Fibroblast of peridontal ligament (primary cell): ENCODE data around the gene TSSK2.
A peak's percentile ranks its signal among the peaks of the same experiment; 100 is the strongest.

Experiments used
- DNase-seq: peaks from one replicate; pipeline ENCODE4 v3.0.0-alpha.2; 2010; ENCODE audit errors: extremely low read depth

TSSK2 gene

DNA sequence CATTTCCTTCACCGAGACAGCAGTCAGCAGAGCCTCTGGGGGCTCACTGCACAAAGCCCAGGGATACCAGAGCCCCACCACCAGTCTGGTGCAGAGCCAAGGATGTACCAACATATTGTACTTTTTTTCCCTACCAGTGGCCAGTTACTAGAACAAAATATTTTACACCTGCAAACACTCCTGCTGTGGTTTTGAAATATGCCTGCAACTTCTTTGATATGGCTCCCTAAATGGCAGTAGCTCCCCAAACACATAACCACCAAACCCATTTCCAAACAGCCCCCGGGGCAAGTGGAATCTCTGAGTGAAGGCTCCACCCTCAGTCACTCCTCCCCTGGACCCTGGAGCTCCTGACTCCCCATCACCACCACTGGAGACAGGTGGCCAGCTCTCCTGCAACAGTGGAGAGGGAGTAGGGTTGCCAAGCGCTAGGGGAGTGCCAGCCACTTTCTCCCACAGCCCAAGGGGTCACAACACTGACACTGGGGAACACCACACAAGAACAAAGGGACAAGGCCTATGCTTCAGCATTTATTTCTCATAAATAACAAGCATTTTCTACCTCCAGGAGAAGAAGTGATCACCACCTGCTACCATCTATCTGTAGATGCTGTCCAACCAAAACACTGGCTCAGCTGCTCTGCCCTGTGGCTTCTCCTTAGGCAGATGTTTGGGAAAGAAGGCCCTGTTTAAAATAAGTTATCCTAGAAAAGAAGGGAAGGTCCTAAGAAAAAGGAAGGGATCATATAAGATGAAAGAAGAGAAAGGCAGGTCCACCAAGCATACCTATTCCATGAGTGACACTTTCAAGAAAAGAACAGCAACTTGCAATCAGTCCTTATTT is 24.0 kb upstream of the TSSK2 start:
- no peak for DNase-seq

DNA sequence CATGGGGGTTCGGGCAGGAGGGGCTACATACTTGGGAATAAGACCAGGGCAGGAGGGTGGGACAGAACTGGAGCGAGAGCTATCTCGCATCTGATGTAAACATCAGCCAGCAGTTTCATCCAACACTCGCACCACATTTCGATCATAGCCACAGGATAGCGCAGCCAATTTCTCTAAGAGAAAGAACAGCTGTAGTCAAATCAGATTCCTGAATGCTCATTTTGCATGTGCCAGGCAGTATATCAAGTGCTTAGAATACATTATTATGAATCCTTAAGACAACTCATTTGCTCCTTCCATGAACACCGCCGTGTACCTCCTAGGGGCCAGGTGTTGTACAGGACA is 23.4 kb upstream of the TSSK2 start:
- DNase-seq, result no peak

DNA sequence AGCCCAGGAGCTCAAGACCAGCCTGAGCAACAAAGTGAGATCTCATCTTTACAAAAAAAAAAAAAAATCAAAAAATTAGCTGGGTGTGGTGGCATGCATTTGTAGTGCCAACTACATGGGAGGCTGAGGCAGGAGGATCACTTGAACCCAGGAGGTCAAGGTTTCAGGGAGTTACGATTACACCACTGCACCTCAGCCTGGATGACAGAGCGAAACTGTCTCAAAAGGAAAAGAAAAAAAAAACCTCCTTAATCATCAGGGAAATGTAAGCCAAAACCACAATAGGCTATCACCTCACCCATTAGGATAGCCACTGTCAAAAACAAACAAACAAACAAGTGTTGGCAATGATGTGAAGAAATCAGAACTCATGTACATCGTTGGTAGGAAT is 22.3 kb upstream of the TSSK2 start:
- DNase-seq, result no peak

DNA sequence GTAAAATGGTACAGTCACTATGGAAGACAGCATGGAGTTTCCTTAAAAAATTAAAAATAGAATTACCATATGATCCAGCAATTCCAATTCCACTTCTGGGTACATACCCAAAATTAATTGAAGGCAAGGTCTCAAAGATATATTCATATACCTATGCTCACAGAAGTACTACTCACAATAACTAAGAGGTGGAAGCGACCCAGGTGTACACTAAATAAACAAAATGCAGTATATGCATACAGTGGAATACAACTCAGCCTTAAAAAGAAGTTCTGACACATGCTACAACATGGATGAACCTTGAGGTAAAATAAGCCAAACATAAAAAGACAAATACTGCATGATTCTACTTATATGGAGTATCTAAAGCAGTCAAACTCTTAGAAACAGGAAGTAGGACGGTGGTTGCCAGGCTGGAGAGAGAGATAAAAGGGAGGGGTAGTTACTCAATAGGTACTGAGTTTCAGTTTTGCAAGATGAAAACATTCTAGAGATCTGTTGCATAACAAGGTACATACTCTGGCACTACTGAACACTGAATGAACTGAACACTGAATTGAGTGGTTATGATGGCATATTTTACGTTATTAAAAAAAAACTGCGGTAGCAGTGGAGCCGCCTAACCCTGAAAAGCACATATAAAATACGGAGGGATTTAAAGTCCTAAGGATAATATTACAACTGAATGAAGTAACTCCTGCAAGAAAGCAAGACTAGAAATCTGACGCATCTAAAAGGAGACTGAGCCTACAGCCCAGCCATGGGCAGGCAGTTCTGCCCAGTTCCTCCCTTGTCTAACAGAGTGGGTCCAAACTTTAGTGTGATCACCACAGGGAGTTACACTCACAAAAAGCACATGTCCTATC is 21.7 kb upstream of the TSSK2 start:
- DNase-seq, result peak; percentile 63

DNA sequence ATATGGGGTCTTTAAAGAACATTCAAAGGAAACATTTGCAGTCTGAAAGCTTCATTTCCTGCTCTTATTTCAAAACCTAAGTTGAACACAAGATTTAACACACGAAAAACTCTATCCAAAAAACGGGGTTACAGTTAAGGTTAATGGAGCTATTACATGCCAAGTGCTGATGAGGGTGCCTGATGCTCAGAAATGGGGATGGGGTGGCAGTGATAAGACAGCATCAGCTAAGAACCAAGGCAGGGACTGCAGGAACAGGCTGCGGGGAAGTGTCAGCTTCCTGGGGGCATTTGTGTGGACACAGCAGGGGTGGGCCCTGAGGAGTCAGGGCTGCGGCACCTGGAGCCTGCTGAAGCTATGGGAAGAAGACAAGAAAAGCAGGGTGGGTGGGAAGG is 21.0 kb upstream of the TSSK2 start:
- DNase-seq, result no peak

DNA sequence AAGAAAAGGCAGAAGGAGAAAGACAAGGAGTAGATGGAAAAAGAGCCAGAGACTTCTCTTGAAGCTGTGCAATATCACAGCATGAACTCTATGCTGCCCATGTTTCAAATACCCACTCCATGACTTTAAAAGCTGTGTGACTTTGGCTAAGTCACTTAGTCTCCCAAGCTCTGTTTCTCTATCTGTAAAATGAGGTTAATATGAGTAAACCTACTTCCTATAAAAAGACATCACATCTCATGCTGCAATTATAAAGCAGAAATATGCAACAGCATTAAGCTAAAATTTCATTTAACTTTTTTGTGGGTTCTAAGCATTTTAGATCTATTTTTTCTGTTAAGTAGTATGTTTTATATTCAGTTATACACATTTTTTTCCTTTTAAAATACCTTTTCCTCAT is 20.5 kb upstream of the TSSK2 start:
- no peak for DNase-seq

DNA sequence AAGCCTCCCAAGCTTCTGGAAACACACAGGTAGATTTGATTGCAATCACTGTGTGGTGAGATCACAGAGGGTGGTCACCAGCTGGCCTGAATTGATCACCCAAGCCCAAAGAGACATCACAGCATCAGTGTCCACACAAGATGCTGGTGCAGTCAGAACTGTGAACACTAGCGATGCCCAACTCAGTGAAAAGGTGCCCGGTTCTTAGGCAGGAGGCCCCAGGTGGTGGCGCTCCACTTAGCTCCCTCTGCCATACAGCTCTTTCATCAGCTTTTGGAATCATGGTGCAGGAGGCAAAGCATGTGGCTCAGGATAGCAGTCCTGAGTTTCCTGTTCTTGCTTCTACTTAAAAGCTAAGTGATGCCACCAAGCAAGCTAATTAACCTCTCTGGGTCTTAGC is 20.0 kb upstream of the TSSK2 start:
- no peak for DNase-seq

DNA sequence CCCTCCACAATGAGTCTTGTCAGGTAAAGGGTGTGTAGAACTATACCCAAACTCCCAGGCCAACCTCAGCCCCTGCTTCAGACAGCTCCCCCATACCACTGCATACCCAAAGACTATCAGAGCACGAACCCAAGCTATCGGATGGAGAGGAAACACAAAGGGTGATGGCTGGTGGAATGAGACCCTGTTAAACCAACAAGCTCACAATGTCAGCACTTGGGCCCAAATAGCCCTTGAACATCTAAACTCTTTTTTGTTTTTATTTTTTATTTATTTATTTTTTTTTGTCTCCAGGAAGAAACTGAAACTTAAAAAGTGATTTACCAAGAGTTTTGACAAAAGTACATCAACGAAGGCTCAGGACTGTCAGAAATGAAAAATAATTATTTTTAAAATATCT is 19.5 kb upstream of the TSSK2 start:
- DNase-seq, result no peak

DNA sequence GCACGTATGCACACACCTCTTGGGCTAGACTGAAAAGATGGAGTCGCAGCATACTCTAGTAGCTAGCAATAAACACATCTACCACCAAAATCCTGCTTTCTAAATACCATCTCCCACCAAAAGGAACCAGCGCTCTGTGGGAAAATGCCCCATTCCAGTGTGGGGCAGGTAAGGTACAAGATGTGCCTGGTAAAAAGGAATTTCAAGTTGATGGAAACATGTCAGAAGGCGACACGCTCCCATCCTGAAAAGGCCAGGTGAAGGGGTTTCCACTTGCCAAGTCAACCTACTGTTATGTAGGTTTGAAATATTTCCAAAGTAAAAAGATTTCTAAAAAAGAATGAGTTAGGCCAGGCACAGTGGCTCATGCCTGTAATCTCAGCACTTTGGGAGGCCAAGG is 17.7 kb upstream of the TSSK2 start:
- no peak for DNase-seq

DNA sequence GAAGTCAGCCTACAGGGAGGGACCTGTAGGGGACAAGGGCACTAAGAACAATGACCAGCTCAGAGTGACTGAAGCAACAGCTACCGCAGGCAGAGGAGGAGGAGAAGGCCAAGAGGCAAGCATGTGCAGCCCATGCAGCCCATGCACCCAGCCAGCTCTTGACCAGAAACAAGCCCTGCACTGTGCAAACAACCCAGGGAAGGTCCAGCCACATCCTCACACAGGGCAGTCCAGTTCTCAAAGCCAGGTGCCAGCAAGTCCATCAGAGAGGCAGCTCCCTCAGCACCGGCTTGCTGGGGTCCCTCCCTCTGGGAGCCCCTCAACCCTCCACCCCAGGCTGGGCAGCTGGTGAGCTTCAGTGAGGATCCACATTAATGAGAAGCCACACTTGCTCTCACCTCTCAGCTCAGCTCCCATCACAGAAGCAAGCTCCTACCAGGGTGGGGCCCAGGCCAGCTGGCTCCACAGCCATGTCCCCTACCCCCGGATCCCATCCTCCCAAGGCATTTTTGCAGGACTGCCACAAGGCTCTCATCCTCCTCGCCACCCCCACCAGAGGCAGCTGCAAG is 16.0 kb upstream of the TSSK2 start:
- no peak for DNase-seq

DNA sequence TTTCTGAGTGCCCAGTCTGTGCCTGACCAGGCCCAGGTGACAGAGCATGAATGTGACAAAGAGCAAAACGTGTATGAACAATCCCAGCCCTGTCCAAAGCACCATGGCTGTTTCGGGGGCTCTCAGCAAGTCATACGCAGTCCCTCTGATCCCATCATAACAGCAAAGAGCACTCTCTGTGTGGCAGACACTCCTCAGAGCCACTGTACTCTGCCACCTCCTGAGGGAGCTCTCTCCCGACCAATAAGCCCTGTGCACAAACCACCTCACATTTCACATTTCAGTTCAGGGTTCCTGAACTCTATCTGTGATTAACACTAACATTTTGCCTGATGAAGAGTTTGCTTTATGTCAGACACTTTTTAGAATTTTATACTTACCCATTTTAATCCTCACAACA is 15.5 kb upstream of the TSSK2 start:
- DNase-seq, result no peak

DNA sequence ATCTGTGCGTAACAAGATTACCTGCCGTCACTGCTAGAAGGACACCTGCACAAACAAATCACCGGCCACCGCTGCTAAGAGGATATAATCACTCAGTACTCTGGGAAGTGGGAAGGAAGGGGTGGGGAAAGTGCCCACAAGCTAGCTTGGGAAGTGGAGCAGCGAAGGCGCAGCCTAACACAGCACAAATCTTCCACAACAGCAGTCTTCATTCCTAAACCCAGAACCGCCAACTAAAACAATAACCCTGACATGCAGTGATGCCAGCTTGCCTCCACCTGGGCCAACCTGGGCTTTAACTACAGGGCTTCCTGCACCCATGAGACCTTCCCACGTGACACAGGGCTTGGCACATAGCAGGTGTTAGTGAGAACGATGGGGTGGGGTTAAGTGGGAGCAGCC is 14.0 kb upstream of the TSSK2 start:
- no peak for DNase-seq

DNA sequence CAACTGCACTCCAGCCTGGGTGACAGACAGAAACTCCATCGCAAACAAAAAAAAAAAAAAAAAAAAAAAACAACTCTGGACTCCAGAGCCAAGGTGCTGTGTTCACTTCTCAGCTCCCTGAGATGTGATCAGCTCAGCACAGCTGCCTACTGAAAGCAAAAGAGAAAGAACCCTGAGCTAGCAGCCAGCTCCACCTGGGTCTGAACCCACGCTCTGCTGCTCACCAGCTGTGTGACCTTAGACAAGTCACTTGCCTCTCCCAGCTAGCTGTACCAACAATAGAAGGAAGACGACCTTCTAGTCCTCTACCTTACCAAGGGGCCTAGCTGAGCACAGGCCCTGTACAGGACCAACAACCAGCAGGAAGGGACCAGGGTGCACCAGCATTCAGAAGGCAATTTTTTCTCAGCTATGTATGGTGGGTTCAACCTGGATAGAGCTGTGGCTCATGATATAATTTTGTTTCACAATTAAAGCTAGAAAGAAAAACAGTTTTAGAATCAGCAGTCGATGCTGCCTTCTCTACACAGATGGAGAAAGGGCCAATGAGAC is 12.7 kb upstream of the TSSK2 start:
- DNase-seq, result no peak

DNA sequence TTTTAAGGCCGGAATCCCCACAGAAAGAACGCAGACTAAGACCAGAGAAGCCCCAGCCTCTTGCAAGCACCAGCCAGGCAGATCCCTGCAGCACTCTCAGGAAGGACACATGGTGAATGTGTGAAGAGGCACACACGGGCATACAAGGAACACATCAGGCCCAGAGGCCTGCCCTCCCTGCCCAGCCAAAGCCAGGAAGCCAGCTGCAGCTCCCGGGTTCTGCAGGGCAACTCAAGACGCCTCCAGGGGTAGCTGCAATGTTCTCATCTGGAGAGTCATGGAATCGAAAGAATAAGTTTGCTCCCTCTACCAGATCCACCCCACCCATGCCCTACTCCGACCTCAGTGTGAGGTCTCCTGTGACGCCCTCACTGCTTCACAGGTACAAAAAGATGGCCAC is 11.2 kb upstream of the TSSK2 start:
- DNase-seq, result no peak

DNA sequence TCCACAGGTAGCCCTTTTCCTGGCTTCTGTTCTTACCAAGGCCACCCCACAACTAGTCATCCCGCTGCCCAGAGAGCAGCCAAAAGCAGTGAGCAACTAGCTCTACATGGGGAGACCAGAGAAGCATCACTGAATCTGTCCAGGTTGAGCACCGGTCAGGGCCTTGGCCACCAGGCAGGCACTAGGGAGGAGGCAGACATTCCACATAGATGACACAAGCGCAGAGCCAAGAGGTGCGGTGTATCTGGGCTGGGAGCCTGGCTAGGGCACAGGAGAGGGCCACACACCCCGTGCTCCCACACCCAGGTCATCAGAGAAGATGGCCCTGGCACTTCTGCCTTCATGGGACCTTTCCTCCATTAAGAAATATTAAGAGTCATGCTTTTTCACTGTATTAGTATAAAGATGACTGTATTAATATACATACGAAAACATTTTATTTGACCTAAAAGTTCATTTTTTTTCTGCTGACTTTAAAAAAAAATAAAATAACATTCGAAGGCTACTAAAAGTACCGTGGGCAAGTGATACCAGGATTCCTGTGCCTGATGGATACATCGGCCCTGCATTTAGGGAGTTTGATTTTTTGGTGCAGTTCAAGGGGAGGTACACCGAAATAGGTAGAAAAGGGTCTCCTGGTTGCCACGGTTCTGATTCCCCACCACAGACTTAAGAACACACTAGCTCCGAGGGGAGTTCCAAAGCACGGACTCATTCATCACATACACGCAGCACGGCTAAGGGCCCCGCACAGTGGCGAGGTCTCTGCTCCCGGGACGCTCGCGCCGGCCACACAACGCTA is 10.1 kb upstream of the TSSK2 start:
- DNase-seq, result no peak

DNA sequence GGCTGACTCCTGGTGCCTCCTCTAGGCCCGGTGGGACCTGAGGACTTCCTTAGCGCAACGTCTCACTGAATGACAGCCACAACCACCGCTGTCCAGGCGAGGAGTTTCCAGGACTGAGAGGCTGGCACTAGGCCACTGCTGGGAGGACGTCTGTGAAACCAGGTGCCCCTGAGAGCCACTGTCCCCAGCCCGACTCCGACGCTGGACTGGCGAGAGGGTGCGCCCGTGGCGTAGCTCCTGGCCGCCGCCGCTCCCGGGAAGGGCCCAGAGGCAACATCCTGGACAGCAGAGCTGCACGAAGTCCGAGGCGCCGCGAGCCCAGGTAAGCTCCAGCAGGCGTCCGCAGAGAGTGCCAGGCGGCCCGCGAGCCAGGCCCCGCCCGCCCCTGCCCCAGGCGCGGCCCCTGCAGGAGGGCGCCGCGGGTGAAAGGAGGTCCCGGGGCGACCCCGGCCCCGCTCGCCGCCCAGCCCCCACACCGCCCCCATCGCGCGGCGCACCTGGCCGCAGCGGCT is 9.4 kb upstream of the TSSK2 start:
- DNase-seq, result peak; percentile 20

DNA sequence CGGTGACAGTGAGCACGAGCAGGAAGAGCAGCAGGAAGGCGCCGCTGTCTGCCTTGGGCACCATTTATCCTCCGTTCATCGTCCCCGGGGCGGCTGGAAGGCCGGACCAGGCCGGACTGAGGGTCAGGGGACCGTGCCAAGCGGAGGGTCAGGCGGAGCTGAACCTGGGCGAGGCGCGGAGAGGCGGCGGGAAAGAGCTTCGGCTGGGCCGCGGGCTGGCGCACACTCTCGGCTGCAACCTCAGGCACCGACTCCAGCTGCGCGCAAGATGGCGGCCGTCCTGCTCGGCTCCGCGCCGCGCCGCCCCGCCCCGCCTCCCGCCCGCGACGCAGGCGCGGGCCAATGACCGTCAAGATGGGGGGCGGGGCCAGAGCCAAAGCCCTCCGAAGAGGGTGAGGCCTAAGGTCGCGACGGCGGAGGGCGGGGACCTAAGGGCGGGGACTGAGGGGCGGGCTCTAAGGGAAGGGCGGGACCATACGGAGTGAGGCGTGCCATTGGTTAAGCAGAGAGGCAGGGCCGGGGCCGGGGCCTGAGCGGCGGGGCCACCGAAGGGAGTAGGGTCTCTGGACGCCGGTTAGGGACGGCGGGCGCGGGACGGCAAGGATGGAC is 8.9 kb upstream of the TSSK2 start, which contains the start of gene DGCR2:
TSS of gene DGCR2 (minus strand) at position 270 of the 609 bp plus-strand sequence. CDS start at position 64, 206 bp downstream.
- peak; percentile 92 for DNase-seq

DNA sequence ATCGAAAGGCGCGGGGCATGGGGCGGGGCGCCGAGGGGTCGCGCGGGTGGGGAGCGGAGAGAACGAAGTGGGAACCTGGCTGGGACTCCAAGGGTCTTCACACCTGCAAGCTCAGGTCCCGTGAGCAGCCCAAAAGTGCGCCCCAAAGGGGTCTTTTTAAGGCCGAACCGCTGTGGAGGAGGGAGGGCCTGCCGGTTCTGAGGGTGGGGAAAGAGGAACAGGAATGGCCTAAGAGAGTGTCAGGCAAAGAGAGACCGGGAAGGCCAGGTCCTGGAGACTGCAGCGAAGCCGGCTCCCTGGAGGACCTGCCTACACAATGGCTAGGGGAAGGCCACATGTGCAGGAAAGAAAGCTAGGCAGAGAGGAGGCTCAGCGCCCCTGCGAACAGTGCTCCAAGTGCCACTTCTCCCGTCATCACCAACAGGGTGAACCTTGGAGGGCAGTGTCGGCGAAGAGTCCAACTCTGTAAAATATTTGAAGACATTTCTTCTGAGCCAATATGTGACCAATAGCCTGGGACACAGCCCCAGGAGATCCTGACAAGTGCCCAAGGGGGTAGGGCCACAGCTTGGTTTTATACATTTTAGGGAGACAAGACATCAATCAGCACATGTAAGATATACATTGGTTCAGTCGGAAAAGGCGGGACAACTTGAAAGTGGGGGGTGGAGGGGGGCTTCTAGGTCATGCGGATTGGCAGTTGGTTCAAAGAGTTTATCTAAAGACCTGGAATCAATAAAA is 8.2 kb upstream of the TSSK2 start:
- DNase-seq, result peak; percentile 11

DNA sequence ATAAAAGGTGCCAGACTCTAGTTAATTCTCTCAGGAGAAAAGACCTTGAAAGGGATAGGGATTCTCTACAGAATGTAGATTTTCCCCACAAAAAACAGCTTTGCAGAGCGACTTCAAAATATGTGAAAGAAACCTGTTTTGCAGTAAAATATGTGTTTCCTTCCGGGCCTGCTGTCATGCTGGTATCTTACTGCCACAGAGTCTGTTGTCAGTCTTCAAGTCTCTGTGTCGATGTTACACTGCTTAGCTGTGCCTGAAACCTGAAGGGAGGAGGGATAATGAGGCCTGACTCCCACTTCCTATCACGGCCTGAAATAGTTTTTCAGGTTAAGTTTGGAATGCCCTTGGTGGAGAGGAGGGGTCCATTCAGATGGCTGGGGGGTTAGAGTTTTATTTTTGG is 7.2 kb upstream of the TSSK2 start:
- DNase-seq, result no peak

DNA sequence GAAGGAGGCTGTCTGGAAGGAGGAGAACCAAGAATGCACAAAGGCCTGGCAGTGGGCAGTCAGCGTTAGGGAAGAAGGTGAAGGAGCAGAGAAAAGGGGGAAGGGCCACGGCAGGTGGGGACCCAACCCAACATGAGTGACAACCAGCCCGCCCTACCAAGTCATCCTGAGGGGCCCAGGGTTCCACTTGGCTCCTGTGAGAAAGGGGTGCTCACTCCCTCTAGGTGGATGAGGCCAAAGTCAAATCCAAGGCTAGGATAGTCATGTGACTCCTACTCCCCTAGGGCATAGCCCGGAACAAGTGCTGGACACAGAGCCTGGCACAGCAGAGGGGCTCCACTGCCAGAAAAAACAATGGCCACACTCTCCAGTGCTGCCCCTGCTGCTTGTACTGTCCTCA is 6.7 kb upstream of the TSSK2 start:
- no peak for DNase-seq
